Measurements from ENCODE around the gene LINC00237.
A peak's percentile ranks its signal among the peaks of the same experiment; 100 is the strongest.

LINC00237 gene

DNA sequence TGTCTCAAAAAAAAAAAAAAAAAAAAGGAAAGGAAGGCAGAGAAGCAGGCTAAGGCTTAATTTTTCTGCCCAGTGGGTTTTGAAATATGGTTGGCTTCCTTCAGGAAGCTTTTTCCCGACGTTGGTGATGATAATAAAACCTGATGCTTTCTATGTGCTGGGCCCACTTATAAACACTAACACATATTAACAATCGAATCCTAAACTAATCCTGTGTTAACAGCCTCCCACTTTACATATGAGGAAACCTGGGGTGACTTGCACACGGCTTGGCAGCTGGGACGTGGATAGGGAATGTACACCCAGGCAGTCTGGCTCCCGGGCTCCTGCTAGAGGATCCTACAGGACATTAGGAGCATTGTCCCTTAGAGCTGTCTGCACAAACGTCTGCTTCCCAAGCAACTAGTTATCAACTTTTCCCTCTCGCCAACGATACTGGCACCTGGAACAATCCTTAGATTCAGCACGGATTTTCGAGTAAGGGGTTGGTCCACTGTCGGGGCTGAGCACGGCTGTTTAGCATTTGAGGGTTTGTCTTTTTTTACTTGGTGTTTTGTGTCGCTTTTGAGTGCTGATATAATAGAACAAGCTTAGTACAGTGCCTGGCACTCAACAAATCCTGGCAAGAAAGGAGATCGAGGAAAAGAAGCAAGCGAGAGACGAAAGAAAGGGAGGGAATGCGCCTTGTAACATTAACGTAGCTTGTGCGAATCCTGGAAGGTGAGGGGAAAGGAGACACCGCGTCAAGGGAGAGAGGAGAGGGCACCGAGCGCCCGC is 19.1 kb upstream of the LINC00237 start:
- DNase-seq: peak; percentile 51

DNA sequence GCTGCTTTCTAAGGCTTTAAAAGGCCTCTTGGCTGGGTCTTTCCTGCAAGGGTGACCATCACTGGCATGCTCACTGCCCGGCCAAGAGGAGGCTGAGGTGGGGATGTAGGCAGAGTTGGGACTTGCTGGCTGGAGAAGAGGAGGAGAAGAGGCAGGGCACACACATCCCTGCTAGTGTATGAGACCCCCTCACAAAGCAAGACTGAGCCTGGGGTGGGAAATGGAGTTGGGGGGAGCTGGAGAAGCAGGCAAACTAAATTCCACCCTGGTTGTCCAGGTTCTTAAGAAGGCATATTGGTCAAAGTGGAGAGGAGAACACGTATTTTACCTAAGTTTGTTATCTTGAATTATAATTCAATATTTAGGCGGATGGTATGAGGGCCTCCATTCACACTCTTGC is 18.0 kb upstream of the LINC00237 start:
- DNase-seq: no peak

DNA sequence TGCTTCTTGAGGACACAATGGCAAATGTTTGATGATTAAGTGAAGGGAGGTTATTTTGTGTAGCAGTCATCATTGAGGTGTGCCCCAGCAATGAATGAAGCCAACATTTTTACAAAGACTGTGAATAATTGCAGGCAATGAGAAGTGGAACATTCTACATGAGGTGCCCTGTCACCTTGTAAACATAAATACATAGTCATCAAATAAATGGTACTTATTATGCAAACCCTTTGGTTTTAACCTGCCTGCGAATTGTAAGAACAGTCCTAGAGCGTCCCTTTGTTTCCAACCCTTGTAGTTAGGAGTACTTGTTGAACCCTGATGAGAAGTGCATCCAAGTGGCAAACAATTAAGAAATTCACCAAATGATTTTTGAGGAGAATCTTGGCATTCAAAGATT is 12.6 kb upstream of the LINC00237 start:
- no peak for DNase-seq

DNA sequence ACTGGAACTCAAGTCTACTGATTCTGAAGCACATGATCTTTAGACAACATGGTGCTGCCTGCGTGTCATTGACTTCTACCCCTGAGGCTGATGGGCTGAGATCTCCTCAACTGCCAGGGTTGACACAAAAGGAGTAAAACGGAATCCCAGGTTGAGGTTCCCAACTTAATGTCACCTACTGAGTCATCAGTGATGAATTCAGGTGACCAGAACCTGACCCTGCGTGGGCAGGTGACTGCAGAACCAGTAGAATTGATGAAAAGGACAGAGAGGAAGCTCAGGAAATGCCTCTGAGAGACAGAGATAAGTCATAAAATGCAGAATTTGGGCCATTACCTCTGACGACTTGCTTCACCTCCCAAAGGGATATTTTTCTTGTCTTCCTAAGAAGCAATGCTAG is 12.0 kb upstream of the LINC00237 start:
- DNase-seq: no peak

DNA sequence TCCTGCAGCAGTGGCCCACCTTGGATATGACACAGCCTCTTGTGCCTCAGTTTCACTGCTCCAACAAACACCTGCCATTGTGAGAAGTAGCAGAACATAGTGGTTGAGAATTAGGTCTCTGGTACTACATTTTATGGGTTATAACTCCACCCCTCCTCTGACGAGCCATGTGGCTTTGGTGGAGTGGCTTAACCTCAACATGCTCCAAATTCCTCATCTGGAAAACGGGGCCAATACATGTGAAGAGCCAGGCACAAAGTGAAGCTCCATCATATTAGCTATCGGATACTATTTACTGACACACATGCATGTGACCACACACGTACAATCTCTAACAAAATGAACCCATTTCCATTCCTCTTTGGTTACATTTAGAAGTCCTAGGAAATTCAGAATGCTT is 11.4 kb upstream of the LINC00237 start:
- no peak for DNase-seq

DNA sequence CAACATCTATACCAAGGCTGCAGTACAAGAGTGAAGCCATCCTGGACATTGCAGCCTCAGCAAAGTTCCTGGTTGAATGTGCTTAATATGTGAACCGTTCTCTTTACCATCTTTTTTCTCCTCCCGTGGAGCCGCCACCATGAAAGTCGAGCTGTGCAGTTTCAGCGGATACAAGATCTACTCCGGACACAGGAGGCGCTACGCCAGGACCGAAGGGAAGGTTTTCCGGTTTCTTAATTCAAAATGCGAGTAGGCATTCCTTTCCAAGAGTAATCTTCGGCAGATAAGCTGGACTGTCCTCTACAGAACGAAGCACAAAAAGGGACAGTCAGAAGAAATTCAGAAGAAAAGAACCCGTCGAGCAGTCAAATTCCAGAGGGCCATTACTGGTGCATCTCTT is 8.4 kb upstream of the LINC00237 start:
- DNase-seq: no peak

DNA sequence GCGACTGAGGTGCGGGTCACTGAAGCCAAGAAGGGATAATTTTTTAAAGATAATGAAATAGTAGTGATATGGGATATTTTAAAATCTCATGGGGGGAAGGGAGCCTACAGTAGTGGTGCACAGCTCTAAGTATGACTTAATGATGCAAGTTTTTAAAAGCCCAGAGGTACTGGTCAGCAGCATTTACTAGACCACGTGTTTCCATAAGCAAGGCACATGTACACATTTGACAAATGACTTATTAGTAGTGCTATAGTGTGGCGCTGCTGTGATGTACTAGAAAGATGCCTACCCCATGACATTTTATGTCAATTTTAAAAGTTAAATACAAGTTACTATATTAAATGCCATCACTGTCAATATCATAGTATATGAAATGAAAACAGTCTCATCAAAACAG is 7.5 kb upstream of the LINC00237 start:
- DNase-seq: no peak

DNA sequence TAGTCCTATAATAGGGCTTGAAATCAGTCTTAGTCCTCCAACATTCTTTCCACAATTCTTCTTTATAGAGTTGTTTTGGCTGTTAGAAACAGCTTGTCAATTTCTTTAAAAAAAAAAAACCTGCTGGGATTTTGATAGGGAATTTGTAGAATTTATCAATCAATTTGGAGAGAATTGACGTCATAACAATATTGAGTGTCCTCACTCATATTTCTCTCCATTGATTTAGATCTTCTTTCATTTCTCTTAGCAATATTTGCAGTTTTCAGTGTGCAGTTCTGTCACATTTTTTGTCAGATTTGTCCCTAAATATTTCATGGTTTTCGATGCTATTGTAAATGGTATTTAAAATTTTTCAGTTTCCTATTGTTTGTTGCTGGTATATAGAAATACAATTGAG is 5.3 kb upstream of the LINC00237 start:
- no peak for DNase-seq

DNA sequence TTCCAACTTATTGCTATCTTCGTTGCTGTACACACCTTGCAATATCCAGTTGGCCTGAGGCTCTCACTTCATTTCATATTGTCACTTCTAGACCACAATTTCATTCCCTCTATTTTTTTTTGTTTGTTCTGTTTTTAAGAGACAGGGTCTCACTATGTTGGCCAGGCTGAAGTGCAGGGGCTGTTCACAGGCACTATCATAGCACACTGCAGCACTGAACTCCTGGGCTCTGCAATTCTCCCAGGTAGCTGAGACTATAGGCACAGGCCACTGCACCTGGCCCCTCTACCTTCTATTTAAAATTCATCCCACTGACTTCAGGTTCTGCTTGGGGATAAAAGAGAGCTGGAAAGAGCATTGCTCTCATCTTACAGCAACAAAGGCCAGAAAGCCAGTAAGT is 4.7 kb upstream of the LINC00237 start:
- DNase-seq: no peak

DNA sequence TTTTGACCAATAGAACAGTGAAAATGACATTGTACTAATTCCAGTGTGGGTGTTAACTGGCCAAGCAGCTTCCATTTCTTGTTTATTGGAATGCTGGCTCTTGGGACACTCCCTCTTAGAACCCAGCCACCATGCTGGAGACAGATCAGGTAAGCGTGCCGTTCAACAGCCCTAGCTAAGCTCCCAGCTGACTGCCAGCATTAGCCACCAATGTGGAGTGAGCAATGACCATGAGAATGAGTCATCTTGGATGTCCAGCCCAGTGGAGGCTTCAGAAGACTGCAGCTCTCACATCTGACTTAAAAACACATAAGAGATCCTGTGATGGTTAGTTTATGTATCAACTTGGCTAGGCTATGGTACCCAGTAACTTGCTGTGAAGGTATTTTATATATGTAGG is 3.0 kb upstream of the LINC00237 start:
- no peak for DNase-seq

DNA sequence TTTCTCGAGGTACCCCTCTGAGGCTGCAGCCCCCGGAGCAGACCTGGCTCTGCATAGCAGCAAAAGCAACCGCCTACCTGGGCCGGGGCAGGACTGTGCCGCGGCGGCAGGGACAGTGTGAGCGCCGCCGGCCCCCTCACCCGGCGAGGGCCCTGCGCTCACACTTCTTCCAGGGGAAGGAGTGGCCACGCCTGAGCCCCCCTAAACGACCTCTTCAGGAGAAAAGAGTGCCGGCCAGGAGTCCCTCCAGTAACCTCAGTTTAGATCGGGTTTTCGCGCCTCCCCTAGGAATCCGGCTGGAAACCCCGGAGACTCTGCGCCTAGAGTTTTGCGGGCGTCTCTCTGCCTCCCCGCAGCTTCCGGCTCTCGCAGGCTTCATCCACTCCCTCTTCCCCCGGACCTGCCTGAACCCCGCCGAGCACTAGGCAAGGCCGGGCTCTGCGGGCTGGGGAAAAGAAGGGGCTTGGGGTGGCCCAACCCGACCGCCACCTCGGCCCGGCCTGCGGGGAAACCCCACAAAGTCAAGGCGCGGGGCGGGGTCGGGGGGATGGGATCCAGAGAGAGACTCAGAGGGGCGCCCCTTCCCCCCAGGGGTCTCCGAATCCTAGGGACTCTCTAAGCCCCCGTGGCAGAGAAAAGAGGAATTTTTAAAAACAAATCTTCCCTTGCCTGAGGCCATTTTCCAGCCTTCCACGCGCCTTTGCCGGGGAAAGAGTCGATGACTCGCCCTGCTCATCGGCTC is 558 bp downstream of the LINC00237 start:
- DNase-seq: no peak

DNA sequence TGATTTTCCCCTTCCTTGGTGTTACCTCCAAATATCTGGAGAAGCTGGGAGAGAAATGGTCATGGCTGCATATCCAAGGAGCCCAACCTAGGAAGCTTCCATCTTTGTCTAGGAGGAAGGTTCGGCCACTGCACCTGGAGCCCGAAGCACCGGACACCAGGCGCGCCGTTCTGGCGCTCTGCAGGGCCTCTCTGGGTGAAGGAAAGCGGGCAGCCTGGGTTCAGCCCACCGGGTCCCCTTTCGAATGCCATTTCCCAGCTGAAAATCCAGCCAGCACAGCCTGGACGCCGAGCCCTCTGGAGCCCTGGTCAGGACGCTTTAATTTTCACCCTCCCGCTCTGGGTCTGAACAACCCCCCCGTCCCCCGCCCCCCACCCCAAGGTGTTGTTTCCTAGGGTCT is 1.2 kb downstream of the LINC00237 start:
- DNase-seq: no peak

DNA sequence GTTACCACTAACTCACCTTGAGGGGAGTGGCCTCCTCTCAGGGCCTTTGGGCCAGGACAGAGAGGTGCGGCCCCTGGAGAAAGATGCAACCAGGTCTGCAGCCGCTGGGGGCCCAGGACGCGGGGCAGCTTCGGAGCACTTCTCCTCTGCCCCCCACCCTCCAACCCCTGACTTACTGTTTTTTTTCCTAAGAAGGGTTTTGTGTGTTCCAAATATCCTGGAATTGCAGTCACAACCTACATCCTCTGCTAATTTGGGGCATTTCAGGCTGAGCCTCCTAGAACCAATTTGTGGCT is 1.7 kb downstream of the LINC00237 start:
- DNase-seq: no peak

DNA sequence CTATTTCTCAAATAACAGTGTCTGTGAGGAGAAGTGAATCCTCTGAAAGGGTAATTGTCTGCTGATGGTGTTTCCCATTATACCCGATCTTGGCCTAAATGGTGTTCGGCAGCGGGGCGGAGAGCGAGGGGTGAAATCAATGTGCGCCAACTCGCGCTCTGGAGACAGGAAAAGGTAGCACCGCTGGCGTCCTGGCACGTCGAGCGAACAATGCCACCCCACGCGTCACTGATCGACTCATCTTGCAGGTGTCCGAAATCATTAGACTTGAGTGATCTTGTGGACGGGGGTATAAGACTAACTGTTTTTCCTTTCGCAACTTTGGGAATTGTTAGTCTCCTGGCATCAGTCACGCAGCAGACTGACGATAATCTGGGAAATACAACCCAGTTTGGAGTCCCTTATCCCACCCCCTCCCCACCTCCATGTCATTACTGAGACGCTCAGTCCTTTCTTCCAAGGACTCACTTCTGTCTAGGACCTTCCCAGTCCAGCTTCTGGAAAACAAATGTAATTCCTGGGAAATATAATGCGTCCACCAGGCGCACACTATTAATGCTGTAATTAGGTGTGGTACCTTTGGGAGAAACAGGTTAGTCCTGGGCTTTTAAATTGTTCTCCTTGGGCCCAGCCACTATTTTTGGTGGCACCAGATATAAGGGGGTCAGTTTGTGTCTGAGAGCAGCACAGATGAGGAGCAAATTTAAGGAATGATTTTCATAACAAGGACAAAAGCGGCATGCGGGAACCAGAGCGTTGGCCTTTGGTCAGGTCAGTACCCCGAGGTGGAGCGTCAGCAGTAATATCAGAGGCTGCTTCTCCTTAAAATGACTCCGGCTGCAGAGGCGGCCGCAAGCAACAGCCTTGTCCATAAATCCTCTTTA is 2.3 kb downstream of the LINC00237 start:
- no peak for DNase-seq

DNA sequence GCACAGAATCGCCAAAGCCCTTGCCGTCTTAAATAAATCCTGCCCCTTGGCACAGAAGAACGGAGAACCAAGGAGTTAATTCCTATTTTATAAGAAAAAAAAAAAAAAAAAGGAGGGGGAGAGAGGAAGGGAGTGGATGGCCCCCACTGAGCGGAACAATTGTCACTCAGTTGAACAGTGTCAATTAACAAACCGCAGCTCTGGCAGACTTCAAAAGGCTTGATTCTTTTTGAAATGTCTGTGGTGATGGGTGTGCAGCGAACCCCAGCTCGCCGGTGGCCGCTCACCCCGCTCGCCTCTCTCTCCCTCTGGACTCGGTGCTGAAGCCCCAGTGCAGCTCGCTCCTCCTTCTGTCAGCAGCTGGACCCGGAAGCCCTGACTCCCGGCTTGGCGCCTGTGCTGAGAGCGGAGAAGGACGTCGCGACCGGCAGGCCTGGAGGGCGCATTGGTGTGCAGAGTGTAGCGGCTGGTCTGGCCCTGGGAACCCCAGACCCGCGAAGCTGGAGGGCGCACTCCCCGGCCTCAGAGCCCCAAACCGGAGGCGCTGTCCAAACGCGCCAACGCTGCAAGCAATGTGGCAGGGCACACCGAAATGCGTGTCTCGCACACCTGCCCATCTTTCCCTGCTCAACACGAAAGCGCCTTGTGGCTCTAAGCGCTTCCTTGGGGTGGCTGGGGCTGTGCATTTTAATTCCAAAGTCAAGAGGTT is 3.4 kb downstream of the LINC00237 start:
- DNase-seq: no peak

DNA sequence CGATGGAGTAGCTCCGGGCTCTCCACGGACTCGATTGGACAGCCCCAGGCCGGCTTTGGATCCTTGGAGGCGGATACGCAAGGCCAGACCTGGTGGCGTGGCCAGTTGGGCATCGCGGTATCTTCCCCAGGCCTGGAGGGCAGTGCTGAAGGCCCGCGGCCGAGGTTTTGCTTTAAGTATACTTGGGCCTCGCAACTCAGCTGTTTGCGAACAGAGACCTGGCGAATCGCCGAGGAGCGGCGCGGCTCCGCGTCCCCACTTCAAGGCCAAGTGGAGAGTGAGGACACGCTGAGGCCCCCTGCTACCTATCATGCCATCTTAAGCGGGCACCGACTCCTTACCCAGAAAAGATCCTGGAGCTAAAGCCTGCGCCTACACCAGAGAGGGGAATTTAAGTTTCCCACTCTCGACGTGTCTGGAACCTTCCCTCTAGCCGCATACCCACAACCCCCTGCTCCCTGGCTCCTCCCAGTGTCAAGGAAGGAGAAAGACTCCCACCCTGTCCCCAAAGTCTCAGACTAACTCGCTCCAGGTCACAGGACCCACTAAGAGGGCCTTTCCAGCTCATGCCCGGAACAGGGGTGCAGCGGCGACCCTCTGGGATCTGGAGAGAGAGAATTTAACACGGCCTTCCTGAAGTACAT is 4.1 kb downstream of the LINC00237 start:
- DNase-seq: no peak

DNA sequence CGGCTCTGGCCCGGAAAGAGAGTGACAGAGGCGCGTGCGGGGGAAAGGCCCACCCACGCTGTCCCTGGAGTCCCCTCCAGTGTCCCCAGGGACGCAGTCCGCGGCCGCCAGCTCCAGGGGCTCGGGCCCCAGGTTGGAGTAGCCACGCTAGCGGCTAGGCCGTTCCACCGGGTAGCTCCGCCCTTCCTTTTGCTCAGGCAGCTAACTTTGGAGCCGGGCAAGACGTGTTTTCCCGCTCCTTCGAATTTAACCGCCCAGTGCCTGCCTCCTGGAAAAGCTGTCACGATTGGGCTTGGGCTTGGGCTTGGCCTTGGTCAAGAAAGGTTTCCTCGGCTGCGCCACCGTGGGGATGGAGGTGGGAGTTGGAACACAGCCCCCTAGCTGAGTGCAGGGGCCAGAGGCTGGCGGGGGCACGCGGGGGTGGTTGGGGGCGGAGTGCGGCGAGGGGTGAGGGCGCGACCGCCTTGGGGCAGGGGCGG is 4.7 kb downstream of the LINC00237 start:
- no peak for DNase-seq

DNA sequence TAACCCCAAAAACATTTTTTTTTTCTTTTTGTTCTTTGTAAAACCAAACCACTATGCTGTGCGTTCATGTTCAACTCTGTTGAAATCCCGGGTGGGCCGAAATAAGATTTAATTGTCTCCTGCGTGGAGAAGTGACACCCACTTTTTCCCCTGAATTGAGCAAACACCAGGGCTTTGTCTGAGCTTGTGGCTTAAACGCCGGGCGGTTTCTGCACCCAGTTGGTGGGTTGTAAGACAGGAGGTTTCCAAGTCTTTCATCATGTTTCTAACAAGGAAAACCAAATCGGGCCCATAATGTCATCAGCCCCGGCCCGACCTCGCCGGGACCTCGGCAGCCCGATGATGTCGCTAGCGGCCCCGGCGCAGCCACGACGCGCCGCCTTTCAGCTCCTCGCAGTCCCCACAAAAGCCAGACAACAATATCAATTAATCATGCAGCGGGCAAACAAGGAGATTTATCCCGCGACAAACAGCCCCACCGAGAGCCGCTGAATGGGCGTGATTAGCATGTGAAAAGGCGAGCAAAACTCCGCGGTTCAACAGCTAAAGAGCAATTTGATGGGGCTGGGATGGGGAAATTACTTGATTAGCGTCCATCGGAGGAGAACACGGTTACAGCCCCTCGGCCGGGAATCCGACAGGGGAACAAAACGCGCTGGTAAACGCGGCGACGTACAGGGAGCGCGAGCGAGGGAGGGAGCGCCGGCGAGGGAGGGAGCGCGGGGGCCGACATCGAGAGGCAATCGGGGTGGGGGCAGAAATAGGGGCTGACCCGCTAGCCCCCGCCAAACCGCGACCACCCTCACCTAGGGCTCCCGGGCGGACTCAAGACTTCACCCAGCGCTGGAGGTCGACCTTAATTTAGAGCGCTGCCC is 5.3 kb downstream of the LINC00237 start:
- peak; percentile 55 for DNase-seq

DNA sequence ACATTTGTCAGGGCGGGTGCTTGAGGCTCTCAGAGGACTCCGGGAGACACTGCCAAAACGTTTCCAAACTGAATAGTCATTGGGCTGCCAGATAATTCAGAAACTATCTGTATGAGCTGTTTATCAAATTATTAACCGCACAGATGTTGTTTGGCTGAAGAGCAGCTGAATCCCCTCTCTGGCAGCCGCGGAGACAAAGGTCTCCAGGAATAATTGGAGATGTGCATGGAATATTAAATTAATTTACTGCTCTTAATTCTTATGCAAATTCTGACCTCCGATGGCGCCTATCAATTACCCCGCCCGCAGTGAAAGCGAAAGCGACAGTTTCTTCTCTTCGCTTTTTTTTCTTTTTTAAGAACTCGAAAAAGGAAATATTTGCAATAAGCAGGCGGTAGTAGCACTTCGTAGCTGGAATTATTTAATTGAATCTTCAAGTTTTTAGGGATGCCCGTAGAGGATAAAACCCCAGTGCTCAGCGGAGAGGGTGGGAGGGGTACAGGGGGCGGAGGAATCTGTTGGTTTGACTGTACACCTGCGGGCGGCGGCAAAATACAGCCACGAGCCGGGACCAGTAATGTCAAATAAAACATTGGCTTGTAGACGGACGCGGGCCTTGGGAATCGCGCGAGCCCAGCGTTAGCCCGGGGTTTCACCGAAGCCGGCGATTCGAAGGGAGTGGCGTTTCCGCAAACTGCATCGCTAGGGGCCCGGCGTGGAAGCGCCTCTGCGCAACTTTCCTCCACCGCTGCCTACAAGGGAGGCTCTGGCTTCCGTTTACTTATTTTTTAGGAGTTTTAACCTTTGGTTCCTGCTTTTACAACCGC is 6.2 kb downstream of the LINC00237 start:
- peak; percentile 16 for DNase-seq
